Panc1 (cell line): ENCODE results near the gene ZFYVE28. TPM values are rescaled to one million over a fixed set of nuclear protein-coding genes. Genes with fewer than 3 reads are reported as not detected.
A peak's percentile ranks its signal among the peaks of the same experiment; 100 is the strongest.
"Not testable (repeated sequence)": the region's sequence is repeated elsewhere in the genome, so short reads cannot be mapped to it uniquely, and the experiment has no call there.

ENCODE experiments used
- ATAC-seq: fragments of 200-7000 bp; cut with Tn5 transposase; 2 replicates; pipeline ENCODE4 v1.9.1; 2020; ENCODE audit warnings: mild to moderate bottlenecking, moderate library complexity
- BruUV-seq: library from RNA; stranded (reverse); fragments of 400-500 nt; replicated peaks from 2 replicates; lab custom pipeline; 2021; lab: Mats Ljungman, UMichigan
- CTCF ChIA-PET: fragments of 300-600 bp; sonication (Branson Sonifier 250); formaldehyde crosslinking; loops from one replicate; lab custom pipeline; 2022; ENCODE audit warnings: antibody characterized with exemption; lab: Charles Lee
- POLR2A ChIA-PET: fragments of 300-600 bp; sonication (Branson Sonifier 250); formaldehyde crosslinking; loops from one replicate; lab custom pipeline; 2022; ENCODE audit warnings: antibody characterized with exemption; lab: Charles Lee
- DNase-seq: peaks from one replicate; pipeline ENCODE4 v3.0.0-alpha.2; 2010; ENCODE audit warnings: low read depth, low spot score
- H3K27ac ChIP-seq: 2 replicates; pipeline ENCODE4 v1.5.1; 2011; ENCODE audit warnings: mild to moderate bottlenecking, low read length, inconsistent platforms
- H3K27me3 ChIP-seq: fragments of 200-500 bp; sonication (Bioruptor generic); 2 replicates; pipeline ENCODE4 v1.6.0; 2014; ENCODE audit warnings: low read length, inconsistent platforms; ENCODE audit not compliant: control insufficient read depth, insufficient read depth
- H3K36me3 ChIP-seq: fragments of 200-500 bp; sonication (Bioruptor generic); 2 replicates; pipeline ENCODE4 v1.5.1; 2014; ENCODE audit warnings: inconsistent platforms, mild to moderate bottlenecking, low read length, moderate library complexity; ENCODE audit not compliant: control insufficient read depth, insufficient read depth
- H3K4me1 ChIP-seq: 2 replicates; pipeline ENCODE4 v1.5.1; 2011; ENCODE audit warnings: inconsistent platforms, mild to moderate bottlenecking, low read length, moderate library complexity; ENCODE audit not compliant: control insufficient read depth, insufficient read depth
- H3K4me3 ChIP-seq, 2 experiments: 2 replicates each; pipeline ENCODE4 v1.5.1; 2011 to 2012; ENCODE audit warnings: low read depth in 2 of 2, low read length in 2 of 2, mild to moderate bottlenecking in 2 of 2, inconsistent platforms in 1 of 2, moderate library complexity in 1 of 2
- H3K9me3 ChIP-seq: fragments of 200-500 bp; sonication (Bioruptor generic); 2 replicates; pipeline ENCODE4 v1.5.1; 2014; ENCODE audit warnings: low read depth, mild to moderate bottlenecking, inconsistent platforms, low read length, moderate library complexity; ENCODE audit not compliant: control insufficient read depth, insufficient read depth
- POLR2AphosphoS5 ChIP-seq: IDR thresholded peaks from 2 replicates; pipeline ENCODE4 v1.6.1; 2012; ENCODE audit warnings: mild to moderate bottlenecking, low read depth, low read length, moderate library complexity
- REST ChIP-seq, 2 experiments: IDR thresholded peaks; 2 replicates each; pipeline ENCODE4 v1.6.1; 2011 to 2012; ENCODE audit warnings: low read depth in 2 of 2, control low read depth in 1 of 2, low read length in 1 of 2, mild to moderate bottlenecking in 1 of 2, moderate library complexity in 1 of 2; ENCODE audit not compliant: insufficient read depth in 1 of 2
- SIN3A ChIP-seq: IDR thresholded peaks from 2 replicates; pipeline ENCODE4 v1.6.1; 2012; ENCODE audit warnings: low read depth, mild to moderate bottlenecking, low read length, moderate library complexity, borderline replicate concordance; ENCODE audit not compliant: insufficient read depth
- TCF7L2 ChIP-seq: IDR thresholded peaks from 2 replicates; pipeline ENCODE4 v1.6.1; 2011; ENCODE audit warnings: mild to moderate bottlenecking, low read depth, low read length, inconsistent platforms
- in situ Hi-C: cut with HindIII; loops from 2 replicates; pipeline ENCODE4 v1.10.0; 2016; ENCODE audit warnings: low sequenced_read_pairs, low pct_unique_long_range_greater_than_20kb
- intact Hi-C: fragments of 100-400 bp; cut with micrococcal nuclease; formaldehyde crosslinking; loops from one replicate; pipeline ENCODE4 v1.10.0; 2022; ENCODE audit not compliant: unreplicated experiment
- total RNA-seq: library from RNA; stranded (reverse); gene quantifications from one replicate; pipeline ENCODE4 v1.2.1, GENCODE V29; 2021; ENCODE audit not compliant: unreplicated experiment
- TF ChIP-seq, protein P1 (sequence below): fragments of 450-650 bp; IDR thresholded peaks from 2 replicates; pipeline ENCODE4 v1.5.1; 2017; ENCODE audit warnings: mild to moderate bottlenecking

The ZFYVE28 gene
- total RNA-seq, 1 experiment from 2014 or later, result 11.9 TPM

DNA sequence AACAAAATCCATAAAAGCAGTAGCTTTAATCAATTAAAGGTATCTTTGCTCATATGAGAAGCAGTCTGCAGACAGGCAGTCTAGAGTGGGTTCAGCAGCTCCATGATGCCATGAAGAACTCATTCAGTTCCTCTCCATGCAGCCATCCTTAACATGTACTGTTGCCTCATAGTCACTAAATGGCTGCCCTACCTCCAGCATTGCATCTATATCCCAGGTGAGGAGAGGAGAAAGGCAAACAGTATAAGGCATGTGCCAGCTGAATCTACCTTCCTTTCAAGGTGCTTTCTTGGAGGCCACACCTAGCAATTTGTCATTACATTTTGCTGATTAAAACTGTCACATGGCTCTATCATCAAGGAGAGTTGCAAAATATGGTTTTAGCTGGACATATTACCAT lies 13.6 kb upstream of the ZFYVE28 start:
- Histone ChIP-seq H3K36me3 (no peaks in the 10 kb centered on the region), H3K27me3 (no peaks in the 10 kb centered on the region), H3K4me1 (no peaks in the 10 kb centered on the region; the same call in 1 of the 2 replicates), H3K9me3 (no peaks in the 10 kb centered on the region), H3K4me3 (no peak overlapping the region), H3K27ac (no peak overlapping the region)
- ChIA-PET CTCF (no interaction called here), POLR2A (no interaction called here)
- TF ChIP-seq REST (IDR thresholded peaks at IDR 0.05; ENCODE audit: insufficient read depth in 1 of 2, low read depth in 2 of 2, low read length in 1 of 2) (no peak), POLR2AphosphoS5 (no peak), TCF7L2 (no peak), SIN3A (no peak)
- TF ChIP-seq, protein P1, sequence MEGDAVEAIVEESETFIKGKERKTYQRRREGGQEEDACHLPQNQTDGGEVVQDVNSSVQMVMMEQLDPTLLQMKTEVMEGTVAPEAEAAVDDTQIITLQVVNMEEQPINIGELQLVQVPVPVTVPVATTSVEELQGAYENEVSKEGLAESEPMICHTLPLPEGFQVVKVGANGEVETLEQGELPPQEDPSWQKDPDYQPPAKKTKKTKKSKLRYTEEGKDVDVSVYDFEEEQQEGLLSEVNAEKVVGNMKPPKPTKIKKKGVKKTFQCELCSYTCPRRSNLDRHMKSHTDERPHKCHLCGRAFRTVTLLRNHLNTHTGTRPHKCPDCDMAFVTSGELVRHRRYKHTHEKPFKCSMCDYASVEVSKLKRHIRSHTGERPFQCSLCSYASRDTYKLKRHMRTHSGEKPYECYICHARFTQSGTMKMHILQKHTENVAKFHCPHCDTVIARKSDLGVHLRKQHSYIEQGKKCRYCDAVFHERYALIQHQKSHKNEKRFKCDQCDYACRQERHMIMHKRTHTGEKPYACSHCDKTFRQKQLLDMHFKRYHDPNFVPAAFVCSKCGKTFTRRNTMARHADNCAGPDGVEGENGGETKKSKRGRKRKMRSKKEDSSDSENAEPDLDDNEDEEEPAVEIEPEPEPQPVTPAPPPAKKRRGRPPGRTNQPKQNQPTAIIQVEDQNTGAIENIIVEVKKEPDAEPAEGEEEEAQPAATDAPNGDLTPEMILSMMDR, result no peak
- DNase-seq (no peak), ATAC-seq (no peak)
- BruUV-seq, result no TSS peak
- intact Hi-C loops (no loop called here), in situ Hi-C loops (no loop called here)

GRCh38 chr4:2429945-2430757 lies 11.7 kb upstream of the ZFYVE28 start:
- H3K4me3 ChIP-seq, result peak overlapping the region; percentile 31 to 49
- POLR2A ChIA-PET, H3K9me3 ChIP-seq, intact Hi-C loops, CTCF ChIA-PET, in situ Hi-C loops, H3K36me3 ChIP-seq, H3K4me1 ChIP-seq, H3K27me3 ChIP-seq, DNase-seq, H3K27ac ChIP-seq, ATAC-seq, BruUV-seq: not testable (repeated sequence)

DNA sequence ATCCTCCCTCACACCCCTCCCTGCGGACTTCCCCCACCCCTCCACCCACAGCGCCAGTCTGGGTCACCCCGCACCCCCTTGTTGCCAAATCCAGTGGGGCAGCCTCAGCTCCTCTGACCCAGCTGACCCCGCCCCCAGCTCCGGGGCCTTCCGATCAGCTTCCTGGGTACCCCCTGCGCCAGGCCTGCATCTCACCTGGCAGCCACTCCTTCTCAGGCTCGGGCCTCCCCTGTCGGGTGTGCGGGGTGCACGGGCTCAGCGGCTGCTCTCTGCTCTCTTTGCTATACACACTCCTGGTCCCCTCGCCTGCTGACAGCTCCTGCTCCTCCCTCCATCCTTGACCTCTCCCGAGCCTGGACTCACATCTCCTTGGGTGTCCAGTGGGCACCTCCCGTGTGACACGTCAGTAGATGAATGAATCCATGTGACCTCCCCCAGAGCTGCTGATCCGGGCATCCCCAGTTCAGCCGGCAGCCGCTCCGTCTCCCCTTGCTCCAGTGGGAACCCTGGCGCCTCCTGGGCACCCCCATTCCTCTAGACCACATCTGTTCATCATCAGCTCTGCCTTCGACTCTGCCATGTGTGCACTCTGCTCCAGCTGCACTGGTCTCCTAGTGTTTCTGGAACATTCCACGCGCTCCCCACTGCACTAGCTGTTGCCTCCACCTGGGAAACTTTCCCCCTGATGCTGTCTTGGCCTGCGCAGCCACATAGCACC lies 10.2 kb upstream of the ZFYVE28 start:
- in situ Hi-C loops (no loop called here), intact Hi-C loops (no loop called here)
- CTCF ChIA-PET, result no interaction called here
- H3K4me1 ChIP-seq, result no peaks in the 10 kb centered on the region
- H3K27me3 ChIP-seq, result no peaks in the 10 kb centered on the region
- no peak overlapping the region for H3K27ac ChIP-seq
- BruUV-seq, result no TSS peak
- POLR2A ChIA-PET, result no interaction called here
- TF ChIP-seq REST (IDR thresholded peaks at IDR 0.05; ENCODE audit: insufficient read depth in 1 of 2, low read depth in 2 of 2, low read length in 1 of 2), result no peak
- TF ChIP-seq, protein P1, result no peak
- TF ChIP-seq POLR2AphosphoS5, result no peak
- no peak for TF ChIP-seq SIN3A
- TF ChIP-seq TCF7L2, result no peak
- DNase-seq, result no peak
- H3K9me3 ChIP-seq, result no peaks in the 10 kb centered on the region
- ATAC-seq, result no peak
- H3K4me3 ChIP-seq, result no peak overlapping the region
- H3K36me3 ChIP-seq, result no peaks in the 10 kb centered on the region
